ENCODE results near the gene TFF3.

DNA sequence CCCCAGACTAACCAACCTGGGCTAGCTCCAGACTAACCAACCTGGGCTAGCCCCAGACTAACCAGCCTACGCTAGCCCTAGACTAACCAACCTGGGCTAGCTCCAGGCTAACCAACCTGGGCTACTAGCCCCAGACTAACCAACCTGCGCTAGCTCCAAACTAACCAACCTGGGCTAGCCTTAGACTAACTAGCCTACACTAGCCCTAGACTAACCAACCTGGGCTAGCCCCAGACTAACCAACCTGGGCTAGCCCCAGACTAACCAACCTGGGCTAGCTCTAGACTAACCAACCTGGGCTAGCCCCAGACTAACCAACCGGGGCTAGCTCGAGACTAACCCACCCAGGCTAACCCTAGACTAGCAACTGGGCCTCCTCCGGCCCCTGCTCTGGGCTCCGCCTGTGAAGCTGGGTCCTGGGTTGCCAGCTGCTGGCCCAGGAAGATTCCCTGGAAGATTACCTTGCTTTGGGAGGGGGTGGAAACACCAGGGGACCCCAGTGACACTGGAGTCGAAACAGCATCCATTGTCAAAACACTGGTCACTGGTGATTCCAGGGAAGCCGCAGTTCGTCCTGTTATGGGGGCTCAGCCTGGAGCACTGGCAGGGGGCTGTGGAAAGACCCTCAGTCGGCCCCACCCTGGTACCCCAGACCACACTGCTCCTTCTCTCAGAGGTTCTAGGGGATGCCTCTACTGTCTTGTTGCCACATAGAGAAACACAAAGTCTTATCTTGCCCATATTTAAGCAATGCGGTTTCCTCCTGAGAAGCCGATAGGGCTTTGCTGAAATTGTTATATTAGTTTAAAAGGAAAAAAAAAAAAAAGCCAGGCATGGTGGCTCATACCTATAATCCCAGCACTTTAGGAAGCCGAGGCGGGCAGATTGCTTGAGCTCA is 34.5 kb upstream of the TFF3 start:
- TF ChIP-seq ZNF132 (tag by site-specific recombination; IDR thresholded peaks at IDR 0.05; ENCODE audit: borderline replicate concordance) (no peak), OVOL3 (tag by site-specific recombination; IDR thresholded peaks at IDR 0.05) (no peak), ZBTB7A (tag by site-specific recombination; IDR thresholded peaks at IDR 0.05; ENCODE audit: low read depth) (no peak), ZNF585B (tag by site-specific recombination; IDR thresholded peaks at IDR 0.05) (no peak), ZNF777 (tag by site-specific recombination; IDR thresholded peaks at IDR 0.05; ENCODE audit: borderline replicate concordance) (no peak), ZNF555 (tag by site-specific recombination; conservative IDR thresholded peaks at IDR 0.05) (no peak)
- TF ChIP-seq, protein P1, sequence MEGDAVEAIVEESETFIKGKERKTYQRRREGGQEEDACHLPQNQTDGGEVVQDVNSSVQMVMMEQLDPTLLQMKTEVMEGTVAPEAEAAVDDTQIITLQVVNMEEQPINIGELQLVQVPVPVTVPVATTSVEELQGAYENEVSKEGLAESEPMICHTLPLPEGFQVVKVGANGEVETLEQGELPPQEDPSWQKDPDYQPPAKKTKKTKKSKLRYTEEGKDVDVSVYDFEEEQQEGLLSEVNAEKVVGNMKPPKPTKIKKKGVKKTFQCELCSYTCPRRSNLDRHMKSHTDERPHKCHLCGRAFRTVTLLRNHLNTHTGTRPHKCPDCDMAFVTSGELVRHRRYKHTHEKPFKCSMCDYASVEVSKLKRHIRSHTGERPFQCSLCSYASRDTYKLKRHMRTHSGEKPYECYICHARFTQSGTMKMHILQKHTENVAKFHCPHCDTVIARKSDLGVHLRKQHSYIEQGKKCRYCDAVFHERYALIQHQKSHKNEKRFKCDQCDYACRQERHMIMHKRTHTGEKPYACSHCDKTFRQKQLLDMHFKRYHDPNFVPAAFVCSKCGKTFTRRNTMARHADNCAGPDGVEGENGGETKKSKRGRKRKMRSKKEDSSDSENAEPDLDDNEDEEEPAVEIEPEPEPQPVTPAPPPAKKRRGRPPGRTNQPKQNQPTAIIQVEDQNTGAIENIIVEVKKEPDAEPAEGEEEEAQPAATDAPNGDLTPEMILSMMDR (tag by site-specific recombination; IDR thresholded peaks at IDR 0.05), result no peak
- TF ChIP-seq, protein P2, sequence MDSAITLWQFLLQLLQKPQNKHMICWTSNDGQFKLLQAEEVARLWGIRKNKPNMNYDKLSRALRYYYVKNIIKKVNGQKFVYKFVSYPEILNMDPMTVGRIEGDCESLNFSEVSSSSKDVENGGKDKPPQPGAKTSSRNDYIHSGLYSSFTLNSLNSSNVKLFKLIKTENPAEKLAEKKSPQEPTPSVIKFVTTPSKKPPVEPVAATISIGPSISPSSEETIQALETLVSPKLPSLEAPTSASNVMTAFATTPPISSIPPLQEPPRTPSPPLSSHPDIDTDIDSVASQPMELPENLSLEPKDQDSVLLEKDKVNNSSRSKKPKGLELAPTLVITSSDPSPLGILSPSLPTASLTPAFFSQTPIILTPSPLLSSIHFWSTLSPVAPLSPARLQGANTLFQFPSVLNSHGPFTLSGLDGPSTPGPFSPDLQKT (IDR thresholded peaks at IDR 0.05; ENCODE audit: borderline replicate concordance, low read depth, low read length), result no peak
